SK-N-DZ (cell line): Measurements from ENCODE around the gene PDGFB.
"Not testable (repeated sequence)": the region's sequence is repeated elsewhere in the genome, so short reads cannot be mapped to it uniquely, and the experiment has no call there.

Source experiments
- DNase-seq: peaks from one replicate; pipeline ENCODE4 v3.0.0-alpha.2; 2015; ENCODE audit warnings: low spot score

The PDGFB gene

GRCh38 chr22:39229075-39229474, 15.7 kb downstream of the PDGFB start:
- no peak for DNase-seq

- no peak for DNase-seq
These were observed 17.1 kb downstream of the PDGFB start for GRCh38 chr22:39227542-39228272.

- no peak for DNase-seq
These were observed 18.4 kb downstream of the PDGFB start for GRCh38 chr22:39226353-39226752.

GRCh38 chr22:39225591-39225990, 19.2 kb downstream of the PDGFB start:
- no peak for DNase-seq

- DNase-seq = no peak
These were observed 20.2 kb downstream of the PDGFB start for GRCh38 chr22:39224550-39224949.

- DNase-seq = no peak
These were observed 21.6 kb downstream of the PDGFB start for GRCh38 chr22:39223091-39223710.

- no peak for DNase-seq
These were observed 22.6 kb downstream of the PDGFB start for GRCh38 chr22:39221999-39222686.

- DNase-seq = no peak
These were observed 23.6 kb downstream of the PDGFB start for GRCh38 chr22:39220890-39221850.

- no peak for DNase-seq
These were observed 24.3 kb downstream of the PDGFB start for GRCh38 chr22:39220450-39220849.

- no peak for DNase-seq
These were observed 25.4 kb downstream of the PDGFB start for GRCh38 chr22:39219071-39220039.

- DNase-seq = not testable (repeated sequence)
These were observed 26.4 kb downstream of the PDGFB start for GRCh38 chr22:39218432-39218831.

- no peak for DNase-seq
These were observed 28.7 kb downstream of the PDGFB start for GRCh38 chr22:39216143-39216490.

GRCh38 chr22:39215426-39216142, 29.2 kb downstream of the PDGFB start:
- no peak for DNase-seq

GRCh38 chr22:39215070-39215396, 29.7 kb downstream of the PDGFB start:
- no peak for DNase-seq

- DNase-seq = no peak
These were observed 30.3 kb downstream of the PDGFB start for GRCh38 chr22:39214383-39215069.

- DNase-seq = no peak
These were observed 30.8 kb downstream of the PDGFB start for GRCh38 chr22:39214006-39214382.

- DNase-seq = no peak
These were observed 31.9 kb downstream of the PDGFB start for GRCh38 chr22:39212721-39213376.

GRCh38 chr22:39209756-39210155, 35.0 kb downstream of the PDGFB start:
- DNase-seq = no peak
